ENCODE data around the gene PCCA.
"Not testable (repeated sequence)": the region's sequence is repeated elsewhere in the genome, so short reads cannot be mapped to it uniquely, and the experiment has no call there.

PCCA gene

GRCh38 chr13:100247937-100248336 lies 159.0 kb downstream of the PCCA start:
- H3K36me3 ChIP-seq (ENCODE audit: control insufficient read depth, insufficient read depth, low read length, severe bottlenecking), result no peaks in the 10 kb centered on the region
- H3K27me3 ChIP-seq (replicated peaks; ENCODE audit: control insufficient read depth, insufficient read depth, low read length), result no peaks in the 10 kb centered on the region
- H3K4me3 ChIP-seq (ENCODE audit: low read length), result peak overlapping the region; percentile 50
- peaks cover 19% of the 10 kb centered on the region for H3K9me3 ChIP-seq (ENCODE audit: control insufficient read depth, low read length)
- H3K4me1 ChIP-seq (ENCODE audit: control insufficient read depth, insufficient read depth, low read length), result peaks cover 7% of the 10 kb centered on the region
- no peak overlapping the region for H3K9ac ChIP-seq (ENCODE audit: low read length)
- DNase-seq (ENCODE audit: low read depth), result no peak

DNA sequence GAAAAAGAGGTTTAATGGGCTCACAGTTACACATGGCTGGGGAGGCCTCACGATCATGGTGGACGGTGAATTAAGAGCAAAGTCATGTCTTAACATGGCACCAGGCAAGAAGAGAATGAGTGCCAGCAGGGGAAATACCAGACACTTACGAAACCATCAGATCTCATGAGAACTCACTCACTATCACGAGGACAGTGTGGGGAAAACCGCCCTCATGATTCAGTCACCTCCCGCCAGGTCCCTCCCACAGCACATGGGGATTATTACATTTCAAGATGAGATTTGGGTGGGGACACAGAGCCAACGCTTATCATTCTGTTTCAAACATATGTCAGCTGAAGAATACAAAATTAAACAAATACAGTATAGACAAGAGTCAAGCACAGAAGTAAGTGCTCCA lies 165.1 kb downstream of the PCCA start:
- H3K9me3 ChIP-seq (ENCODE audit: control insufficient read depth, low read length), result peaks cover 5% of the 10 kb centered on the region
- no peak overlapping the region for H3K4me3 ChIP-seq (ENCODE audit: low read length)
- no peak overlapping the region for H3K9ac ChIP-seq (ENCODE audit: low read length)
- H3K36me3 ChIP-seq (ENCODE audit: control insufficient read depth, insufficient read depth, low read length, severe bottlenecking), result peaks cover 4% of the 10 kb centered on the region
- H3K4me1 ChIP-seq (ENCODE audit: control insufficient read depth, insufficient read depth, low read length), result no peaks in the 10 kb centered on the region
- no peak for DNase-seq (ENCODE audit: low read depth)
- no peaks in the 10 kb centered on the region for H3K27me3 ChIP-seq (replicated peaks; ENCODE audit: control insufficient read depth, insufficient read depth, low read length)

DNA sequence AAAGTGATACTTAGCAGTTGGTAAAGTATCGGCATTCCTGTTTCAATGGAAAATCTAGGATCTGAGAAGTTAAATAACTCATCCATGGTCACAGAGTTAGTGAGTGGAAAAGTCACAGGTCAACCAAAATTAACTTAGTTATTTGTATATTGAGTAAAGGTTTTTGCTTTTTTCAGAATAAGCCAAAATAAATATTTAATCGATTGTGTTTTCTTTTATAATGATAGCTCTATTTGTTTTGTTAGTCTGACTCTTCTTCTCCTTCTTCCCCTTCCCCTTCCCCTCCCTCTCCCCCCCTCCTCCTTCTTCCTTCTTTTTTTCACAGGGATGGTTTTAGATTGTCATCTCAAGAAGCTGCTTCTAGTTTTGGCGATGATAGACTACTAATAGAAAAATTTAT lies 173.5 kb downstream of the PCCA start:
- Histone ChIP-seq H3K9ac (ENCODE audit: low read length) (no peak overlapping the region), H3K27me3 (replicated peaks; ENCODE audit: control insufficient read depth, insufficient read depth, low read length) (no peaks in the 10 kb centered on the region), H3K9me3 (ENCODE audit: control insufficient read depth, low read length) (no peaks in the 10 kb centered on the region), H3K4me3 (ENCODE audit: low read length) (no peak overlapping the region), H3K36me3 (ENCODE audit: control insufficient read depth, insufficient read depth, low read length, severe bottlenecking) (peaks cover 4% of the 10 kb centered on the region), H3K4me1 (ENCODE audit: control insufficient read depth, insufficient read depth, low read length) (no peaks in the 10 kb centered on the region)
- DNase-seq (ENCODE audit: low read depth), result no peak

DNA sequence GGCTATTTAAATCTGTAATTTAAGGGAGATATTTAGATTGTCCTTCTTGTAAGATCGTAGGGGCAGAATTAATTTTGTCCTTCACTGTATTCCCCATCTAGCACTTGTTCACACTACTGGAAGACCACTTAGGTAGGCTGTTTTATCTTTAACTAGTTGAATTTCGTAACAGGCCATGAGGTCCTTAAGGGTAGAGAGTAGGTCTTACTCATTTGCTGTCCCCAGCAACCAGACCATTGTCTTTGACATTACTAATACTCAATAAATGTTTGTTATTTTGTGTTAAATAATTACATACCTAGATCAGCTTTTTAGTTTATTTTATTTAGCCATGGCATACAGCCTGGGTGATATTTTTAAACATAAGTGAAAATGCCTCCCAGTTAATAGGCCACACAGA lies 177.1 kb downstream of the PCCA start:
- H3K4me1 ChIP-seq (ENCODE audit: control insufficient read depth, insufficient read depth, low read length), result peaks cover 3% of the 10 kb centered on the region
- DNase-seq (ENCODE audit: low read depth), result no peak

GRCh38 chr13:100269837-100270236 lies 180.9 kb downstream of the PCCA start:
- H3K9me3 ChIP-seq (ENCODE audit: control insufficient read depth, low read length), result no peaks in the 10 kb centered on the region
- peak; percentile 31 for DNase-seq (ENCODE audit: low read depth)
- H3K4me3 ChIP-seq (ENCODE audit: low read length), result no peak overlapping the region
- H3K4me1 ChIP-seq (ENCODE audit: control insufficient read depth, insufficient read depth, low read length), result peaks cover 3% of the 10 kb centered on the region
- no peaks in the 10 kb centered on the region for H3K27me3 ChIP-seq (replicated peaks; ENCODE audit: control insufficient read depth, insufficient read depth, low read length)
- H3K9ac ChIP-seq (ENCODE audit: low read length), result no peak overlapping the region
- H3K36me3 ChIP-seq (ENCODE audit: control insufficient read depth, insufficient read depth, low read length, severe bottlenecking), result peaks cover 30% of the 10 kb centered on the region

More for the DNA sequence above, 177.1 kb downstream of the PCCA start:
- no peaks in the 10 kb centered on the region for H3K9me3 ChIP-seq (ENCODE audit: control insufficient read depth, low read length)
- no peak overlapping the region for H3K4me3 ChIP-seq (ENCODE audit: low read length)
- H3K27me3 ChIP-seq (replicated peaks; ENCODE audit: control insufficient read depth, insufficient read depth, low read length), result no peaks in the 10 kb centered on the region
- H3K36me3 ChIP-seq (ENCODE audit: control insufficient read depth, insufficient read depth, low read length, severe bottlenecking), result peaks cover 12% of the 10 kb centered on the region
- no peak overlapping the region for H3K9ac ChIP-seq (ENCODE audit: low read length)

- no peak overlapping the region for H3K4me3 ChIP-seq (ENCODE audit: low read length)
- peaks cover 3% of the 10 kb centered on the region for H3K4me1 ChIP-seq (ENCODE audit: control insufficient read depth, insufficient read depth, low read length)
- H3K27me3 ChIP-seq (replicated peaks; ENCODE audit: control insufficient read depth, insufficient read depth, low read length), result no peaks in the 10 kb centered on the region
- DNase-seq (ENCODE audit: low read depth), result no peak
- no peaks in the 10 kb centered on the region for H3K9me3 ChIP-seq (ENCODE audit: control insufficient read depth, low read length)
- no peak overlapping the region for H3K9ac ChIP-seq (ENCODE audit: low read length)
- peaks cover 28% of the 10 kb centered on the region for H3K36me3 ChIP-seq (ENCODE audit: control insufficient read depth, insufficient read depth, low read length, severe bottlenecking)
Observed at GRCh38 chr13:100273138-100273537, 184.2 kb downstream of the PCCA start.

DNA sequence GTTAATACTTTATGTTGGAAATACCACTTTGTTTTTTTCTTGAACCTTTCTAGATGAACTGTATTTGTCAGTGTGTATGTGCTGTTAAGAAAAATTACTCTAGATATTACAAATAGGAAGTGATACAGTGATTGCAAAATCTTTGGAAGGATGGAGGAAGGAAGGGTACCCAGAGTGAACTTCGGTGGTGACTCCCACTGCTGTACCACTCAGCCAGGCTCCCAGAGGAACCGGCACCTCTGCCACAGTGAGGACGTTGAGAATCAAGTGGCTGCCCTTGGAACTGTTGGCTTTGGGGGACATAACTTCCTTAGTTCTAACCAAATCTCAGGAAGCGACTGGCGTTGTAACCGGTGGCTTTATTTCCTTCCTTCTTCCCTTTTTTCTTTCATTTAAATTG lies 184.7 kb downstream of the PCCA start:
- no peak overlapping the region for H3K4me3 ChIP-seq (ENCODE audit: low read length)
- no peaks in the 10 kb centered on the region for H3K27me3 ChIP-seq (replicated peaks; ENCODE audit: control insufficient read depth, insufficient read depth, low read length)
- no peak overlapping the region for H3K9ac ChIP-seq (ENCODE audit: low read length)
- DNase-seq (ENCODE audit: low read depth), result no peak
- H3K36me3 ChIP-seq (ENCODE audit: control insufficient read depth, insufficient read depth, low read length, severe bottlenecking), result peaks cover 24% of the 10 kb centered on the region
- H3K9me3 ChIP-seq (ENCODE audit: control insufficient read depth, low read length), result no peaks in the 10 kb centered on the region
- H3K4me1 ChIP-seq (ENCODE audit: control insufficient read depth, insufficient read depth, low read length), result peaks cover 3% of the 10 kb centered on the region

GRCh38 chr13:100274942-100275506 lies 186.1 kb downstream of the PCCA start:
- H3K9me3 ChIP-seq (ENCODE audit: control insufficient read depth, low read length), result no peaks in the 10 kb centered on the region
- H3K9ac ChIP-seq (ENCODE audit: low read length), result no peak overlapping the region
- H3K4me1 ChIP-seq (ENCODE audit: control insufficient read depth, insufficient read depth, low read length), result no peaks in the 10 kb centered on the region
- H3K4me3 ChIP-seq (ENCODE audit: low read length), result no peak overlapping the region
- H3K27me3 ChIP-seq (replicated peaks; ENCODE audit: control insufficient read depth, insufficient read depth, low read length), result no peaks in the 10 kb centered on the region
- no peak for DNase-seq (ENCODE audit: low read depth)
- H3K36me3 ChIP-seq (ENCODE audit: control insufficient read depth, insufficient read depth, low read length, severe bottlenecking), result peaks cover 18% of the 10 kb centered on the region

GRCh38 chr13:100275746-100276145 lies 186.9 kb downstream of the PCCA start:
- no peaks in the 10 kb centered on the region for H3K9me3 ChIP-seq (ENCODE audit: control insufficient read depth, low read length)
- peaks cover 18% of the 10 kb centered on the region for H3K36me3 ChIP-seq (ENCODE audit: control insufficient read depth, insufficient read depth, low read length, severe bottlenecking)
- peak; percentile 5 for DNase-seq (ENCODE audit: low read depth)

GRCh38 chr13:100280681-100281080 lies 191.8 kb downstream of the PCCA start:
- Histone ChIP-seq H3K4me1 (ENCODE audit: control insufficient read depth, insufficient read depth, low read length) (no peaks in the 10 kb centered on the region), H3K4me3 (ENCODE audit: low read length) (no peak overlapping the region), H3K36me3 (ENCODE audit: control insufficient read depth, insufficient read depth, low read length, severe bottlenecking) (no peaks in the 10 kb centered on the region), H3K27me3 (replicated peaks; ENCODE audit: control insufficient read depth, insufficient read depth, low read length) (no peaks in the 10 kb centered on the region), H3K9ac (ENCODE audit: low read length) (no peak overlapping the region), H3K9me3 (ENCODE audit: control insufficient read depth, low read length) (no peaks in the 10 kb centered on the region)
- no peak for DNase-seq (ENCODE audit: low read depth)

More at GRCh38 chr13:100275746-100276145, 186.9 kb downstream of the PCCA start:
- Histone ChIP-seq H3K4me1 (ENCODE audit: control insufficient read depth, insufficient read depth, low read length) (no peaks in the 10 kb centered on the region), H3K9ac (ENCODE audit: low read length) (no peak overlapping the region), H3K27me3 (replicated peaks; ENCODE audit: control insufficient read depth, insufficient read depth, low read length) (no peaks in the 10 kb centered on the region), H3K4me3 (ENCODE audit: low read length) (no peak overlapping the region)

- not testable (repeated sequence) for H3K36me3 ChIP-seq (ENCODE audit: control insufficient read depth, insufficient read depth, low read length, severe bottlenecking); DNase-seq (ENCODE audit: low read depth); H3K9me3 ChIP-seq (ENCODE audit: control insufficient read depth, low read length); H3K9ac ChIP-seq (ENCODE audit: low read length); H3K27me3 ChIP-seq (replicated peaks; ENCODE audit: control insufficient read depth, insufficient read depth, low read length); H3K4me3 ChIP-seq (ENCODE audit: low read length); H3K4me1 ChIP-seq (ENCODE audit: control insufficient read depth, insufficient read depth, low read length)
Observed at GRCh38 chr13:100282306-100282705, 193.4 kb downstream of the PCCA start.

DNA sequence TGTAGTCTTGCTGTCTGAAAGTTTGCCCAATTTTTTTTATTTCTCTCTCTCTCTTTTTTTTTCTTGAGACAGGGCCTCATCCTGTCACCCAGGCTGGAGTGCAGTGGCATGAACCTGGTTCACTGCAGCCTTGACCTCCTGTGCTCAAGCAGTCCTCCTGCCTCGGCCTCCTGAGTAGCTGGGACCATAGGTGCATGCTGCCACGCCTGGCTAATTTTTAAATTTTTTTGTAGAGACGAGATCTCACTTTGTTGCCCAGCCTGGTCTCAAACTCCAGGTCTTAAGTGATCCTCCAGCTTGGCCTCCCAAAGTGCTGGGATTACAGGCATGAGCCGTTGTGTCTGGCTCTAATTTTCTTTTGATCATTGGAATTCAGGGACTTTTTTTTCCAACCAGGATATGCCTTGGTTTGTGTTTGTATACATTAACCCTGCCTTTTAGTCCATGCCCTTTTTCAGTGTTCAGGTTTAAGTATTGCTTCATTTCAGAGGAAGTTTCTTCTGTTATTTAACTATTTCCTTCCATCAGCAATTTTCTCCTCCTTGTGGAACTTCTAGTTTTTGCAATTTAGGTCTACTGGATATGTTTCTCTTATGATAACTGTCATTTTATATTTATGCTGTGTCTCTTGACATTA lies 201.4 kb downstream of the PCCA start:
- peak; percentile 25 for DNase-seq (ENCODE audit: low read depth)

More for the DNA sequence above, 201.4 kb downstream of the PCCA start:
- Histone ChIP-seq H3K9ac (ENCODE audit: low read length) (no peak overlapping the region), H3K9me3 (ENCODE audit: control insufficient read depth, low read length) (no peaks in the 10 kb centered on the region), H3K36me3 (ENCODE audit: control insufficient read depth, insufficient read depth, low read length, severe bottlenecking) (no peaks in the 10 kb centered on the region), H3K4me3 (ENCODE audit: low read length) (no peak overlapping the region), H3K27me3 (replicated peaks; ENCODE audit: control insufficient read depth, insufficient read depth, low read length) (no peaks in the 10 kb centered on the region), H3K4me1 (ENCODE audit: control insufficient read depth, insufficient read depth, low read length) (peaks cover under 1% of the 10 kb centered on the region)
